T-helper 17 cell (primary cell): ENCODE results near the gene SETDB2. TPM values are rescaled to one million over a fixed set of nuclear protein-coding genes. Genes with fewer than 3 reads are reported as not detected.
A peak's percentile ranks its signal among the peaks of the same experiment; 100 is the strongest.

Experiments
- ATAC-seq: fragments of 150-1000 bp; cut with Tn5 transposase; 2 replicates; pipeline ENCODE4 v1.10.0; 2021; ENCODE audit warnings: mild to moderate bottlenecking, moderate library complexity
- DNase-seq, 3 donors: peaks; one replicate each; pipeline versions ENCODE4 v3.0.0 to v3.0.0-alpha.2; 2020 to 2021
- H3K9me3 ChIP-seq: one replicate; pipeline ENCODE4 v1.7.0; 2013; ENCODE audit warnings: low read length, mild to moderate bottlenecking; ENCODE audit not compliant: control insufficient read depth, poor library complexity, severe bottlenecking
- H3K27ac Mint-ChIP-seq: one replicate; pipeline ENCODE4 v1.8.0; 2022; ENCODE audit warnings: mild to moderate bottlenecking, moderate library complexity, mixed read lengths
- H3K27me3 Mint-ChIP-seq: one replicate; pipeline ENCODE4 v1.8.0; 2022; ENCODE audit warnings: mixed read lengths
- H3K36me3 Mint-ChIP-seq: one replicate; pipeline ENCODE4 v1.8.0; 2022; ENCODE audit warnings: low read depth, mixed read lengths
- H3K4me1 Mint-ChIP-seq: one replicate; pipeline ENCODE4 v1.8.0; 2022; ENCODE audit warnings: mild to moderate bottlenecking, mixed read lengths
- H3K4me3 Mint-ChIP-seq: one replicate; pipeline ENCODE4 v1.8.0; 2022; ENCODE audit warnings: mild to moderate bottlenecking, moderate library complexity, mixed read lengths
- total RNA-seq, 4 donors: library from RNA in 2 of 4; stranded (reverse) in 2 of 4; gene quantifications; one replicate each; pipeline ENCODE4 v1.2.3 and lab custom pipeline; 2022 to 2026

Gene SETDB2
- total RNA-seq, 2 donors from 2014 or later = 15.9 to 17.9 TPM

DNA sequence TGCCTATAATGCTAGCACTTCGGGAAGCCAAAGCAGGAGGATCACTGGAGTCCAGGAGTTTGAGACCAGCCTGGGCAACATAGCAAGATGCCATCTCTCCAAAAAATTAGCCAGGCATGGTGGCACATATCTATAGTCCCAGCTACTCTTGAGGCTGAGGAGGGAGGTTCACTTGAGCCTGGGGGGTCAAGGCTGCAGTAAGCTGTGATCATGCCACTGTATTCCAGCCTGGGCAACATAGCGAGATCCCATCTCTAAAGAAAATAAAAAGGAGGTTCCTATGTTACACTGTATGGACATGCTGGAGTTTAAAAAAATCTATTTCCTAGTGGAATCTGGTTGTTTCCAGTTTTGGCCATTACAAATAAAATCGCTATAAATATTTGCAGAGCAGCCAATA, 2.8 kb upstream of the SETDB2 start:
- DNase-seq = no peak
- Mint-ChIP-seq H3K27ac (no peak overlapping the region), H3K27me3 (no peaks in the 10 kb centered on the region), H3K36me3 (no peaks in the 10 kb centered on the region), H3K4me3 (no peak overlapping the region), H3K4me1 (peaks cover 14% of the 10 kb centered on the region)
- ATAC-seq = no peak
- H3K9me3 ChIP-seq = no peaks in the 10 kb centered on the region

DNA sequence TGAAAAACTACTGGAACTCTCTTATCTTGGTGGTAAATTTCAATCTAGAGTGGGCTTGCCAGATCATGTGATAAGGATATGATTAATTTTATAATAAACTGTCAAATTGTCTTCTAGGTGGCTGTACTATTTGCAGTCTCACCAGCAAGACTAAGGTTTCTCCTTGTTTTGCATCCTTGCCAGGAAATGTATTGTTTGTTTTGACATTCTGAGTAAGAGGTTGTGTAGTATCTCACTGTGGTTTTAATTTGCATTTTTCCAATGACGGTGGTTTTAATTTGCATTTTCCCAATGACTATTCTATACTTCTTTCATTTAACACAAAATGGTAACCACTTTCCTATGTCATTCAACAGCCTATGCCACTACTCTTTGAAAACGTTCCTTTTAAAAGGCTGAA, 2.2 kb upstream of the SETDB2 start:
- Mint-ChIP-seq H3K4me1 (peaks cover 14% of the 10 kb centered on the region), H3K36me3 (no peaks in the 10 kb centered on the region), H3K4me3 (peak overlapping the region; percentile 47), H3K27me3 (no peaks in the 10 kb centered on the region), H3K27ac (no peak overlapping the region)
- no peak for ATAC-seq
- H3K9me3 ChIP-seq = no peaks in the 10 kb centered on the region
- no peak for DNase-seq

DNA sequence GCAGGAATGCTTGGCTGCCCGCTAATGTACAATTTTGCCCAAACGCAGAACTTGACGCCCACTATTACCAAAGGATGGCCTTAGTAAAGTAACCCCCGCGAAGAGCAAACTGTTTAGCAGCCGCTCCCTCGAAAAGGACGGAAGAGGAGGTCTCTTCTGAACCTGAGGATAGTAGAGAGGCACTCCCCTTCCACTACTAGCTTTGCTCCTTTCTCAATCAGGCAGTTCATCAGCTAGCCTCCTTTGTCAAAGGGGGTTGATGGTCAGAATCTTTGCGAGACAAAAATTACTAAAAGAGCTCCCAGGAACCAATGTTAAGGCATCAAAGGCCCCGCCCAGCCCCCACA, 744 bp upstream of the SETDB2 start:
- DNase-seq (no peak), ATAC-seq (no peak)
- Mint-ChIP-seq H3K27ac (peak overlapping the region; percentile 83), H3K4me3 (peak overlapping the region; percentile 86), H3K36me3 (no peaks in the 10 kb centered on the region), H3K27me3 (no peaks in the 10 kb centered on the region), H3K4me1 (peaks cover 17% of the 10 kb centered on the region)
- H3K9me3 ChIP-seq = no peaks in the 10 kb centered on the region

DNA sequence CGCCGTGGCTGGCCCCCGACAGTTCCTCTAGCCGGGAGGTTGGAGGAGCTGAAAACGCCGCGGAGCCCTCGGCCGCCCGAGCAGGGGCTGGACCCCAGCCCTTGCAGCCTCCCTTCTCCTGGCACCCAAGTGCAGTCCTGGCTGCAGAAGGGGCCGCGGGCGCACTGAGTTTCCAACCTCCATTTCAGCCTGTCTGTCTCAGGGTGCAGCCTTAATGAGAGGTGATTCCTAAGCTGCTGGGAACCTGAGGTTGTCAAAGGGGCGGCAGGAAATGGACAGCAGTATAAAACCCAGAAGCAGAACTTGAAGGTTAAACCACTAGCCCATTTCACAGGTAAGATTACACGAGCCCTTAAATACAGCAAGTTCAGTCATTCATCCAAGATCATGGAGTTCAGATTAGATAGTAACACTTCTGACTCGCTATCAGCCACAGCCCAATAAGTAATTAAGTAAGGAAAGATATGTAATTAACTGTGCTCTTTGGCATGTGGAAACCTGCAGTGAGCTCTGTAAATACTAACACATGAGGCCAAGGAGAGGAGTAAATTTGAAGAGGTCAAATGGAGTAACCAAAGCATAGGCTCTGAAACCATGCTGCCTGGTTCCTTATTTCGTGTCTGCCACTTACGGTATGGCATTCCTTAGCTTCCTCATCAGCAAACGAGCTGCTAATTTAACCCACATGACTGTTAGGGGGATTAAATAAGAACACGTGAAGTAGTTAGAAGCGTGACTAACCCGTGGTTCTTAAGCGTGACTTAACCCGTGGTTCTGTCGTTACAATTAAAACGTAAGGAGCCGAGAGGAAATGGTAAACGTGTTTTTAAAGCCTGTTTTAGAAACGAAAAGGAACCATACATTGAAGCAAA, 686 bp downstream of the SETDB2 start:
- DNase-seq = no peak
- peaks cover 25% of the 10 kb centered on the region for H3K4me1 Mint-ChIP-seq
- H3K27me3 Mint-ChIP-seq = no peaks in the 10 kb centered on the region
- H3K36me3 Mint-ChIP-seq = no peaks in the 10 kb centered on the region
- no peaks in the 10 kb centered on the region for H3K9me3 ChIP-seq
- ATAC-seq = peak; percentile 3
- peak overlapping the region; percentile 83 for H3K27ac Mint-ChIP-seq
- H3K4me3 Mint-ChIP-seq = peak overlapping the region; percentile 86

DNA sequence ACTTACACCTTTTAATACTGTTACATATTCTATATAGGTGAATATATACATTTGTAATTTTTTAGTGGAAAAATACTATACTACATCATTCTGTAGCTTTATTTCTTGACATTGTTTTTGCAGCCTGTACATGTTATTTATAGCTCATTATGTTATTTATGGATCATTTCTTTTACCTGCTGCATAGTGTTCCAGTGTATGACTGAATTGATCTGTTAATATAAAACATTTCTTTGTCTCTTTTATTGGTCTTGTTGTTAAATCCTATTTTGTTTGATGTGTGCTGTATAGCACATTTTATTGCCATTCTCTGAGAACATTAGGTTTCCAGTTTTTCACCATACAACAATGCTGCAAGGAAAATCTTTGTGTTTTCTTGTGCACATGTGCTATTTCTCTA, 2.4 kb downstream of the SETDB2 start:
- DNase-seq (no peak), ATAC-seq (no peak)
- H3K4me1 Mint-ChIP-seq = peaks cover 31% of the 10 kb centered on the region
- H3K27ac Mint-ChIP-seq = peak overlapping the region; percentile 83
- no peaks in the 10 kb centered on the region for H3K9me3 ChIP-seq
- H3K27me3 Mint-ChIP-seq = no peaks in the 10 kb centered on the region
- peak overlapping the region; percentile 19 for H3K4me3 Mint-ChIP-seq
- peaks cover 5% of the 10 kb centered on the region for H3K36me3 Mint-ChIP-seq

DNA sequence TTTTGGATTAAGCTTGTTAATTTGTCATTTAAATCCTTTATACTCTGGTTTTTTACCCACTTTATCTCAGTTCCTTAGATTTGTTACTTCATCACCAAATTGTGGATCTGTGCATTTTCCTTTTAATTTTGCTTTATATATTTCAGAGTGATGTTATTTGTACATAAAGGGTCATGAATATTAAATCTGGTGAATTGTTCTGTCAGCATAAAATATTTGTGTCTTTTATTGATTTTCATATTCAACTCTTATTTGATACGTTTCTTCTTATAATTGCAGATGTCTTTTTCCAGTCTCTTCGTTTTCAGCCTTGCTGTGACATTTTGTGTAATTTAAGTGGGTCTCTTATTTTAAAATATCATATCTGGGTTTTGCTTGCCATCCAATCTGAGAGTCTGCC, 4.7 kb downstream of the SETDB2 start:
- ATAC-seq (no peak), DNase-seq (no peak)
- Mint-ChIP-seq H3K4me1 (peaks cover 33% of the 10 kb centered on the region), H3K27me3 (no peaks in the 10 kb centered on the region), H3K4me3 (no peak overlapping the region), H3K36me3 (peaks cover 8% of the 10 kb centered on the region), H3K27ac (peak overlapping the region; percentile 83)
- no peaks in the 10 kb centered on the region for H3K9me3 ChIP-seq

DNA sequence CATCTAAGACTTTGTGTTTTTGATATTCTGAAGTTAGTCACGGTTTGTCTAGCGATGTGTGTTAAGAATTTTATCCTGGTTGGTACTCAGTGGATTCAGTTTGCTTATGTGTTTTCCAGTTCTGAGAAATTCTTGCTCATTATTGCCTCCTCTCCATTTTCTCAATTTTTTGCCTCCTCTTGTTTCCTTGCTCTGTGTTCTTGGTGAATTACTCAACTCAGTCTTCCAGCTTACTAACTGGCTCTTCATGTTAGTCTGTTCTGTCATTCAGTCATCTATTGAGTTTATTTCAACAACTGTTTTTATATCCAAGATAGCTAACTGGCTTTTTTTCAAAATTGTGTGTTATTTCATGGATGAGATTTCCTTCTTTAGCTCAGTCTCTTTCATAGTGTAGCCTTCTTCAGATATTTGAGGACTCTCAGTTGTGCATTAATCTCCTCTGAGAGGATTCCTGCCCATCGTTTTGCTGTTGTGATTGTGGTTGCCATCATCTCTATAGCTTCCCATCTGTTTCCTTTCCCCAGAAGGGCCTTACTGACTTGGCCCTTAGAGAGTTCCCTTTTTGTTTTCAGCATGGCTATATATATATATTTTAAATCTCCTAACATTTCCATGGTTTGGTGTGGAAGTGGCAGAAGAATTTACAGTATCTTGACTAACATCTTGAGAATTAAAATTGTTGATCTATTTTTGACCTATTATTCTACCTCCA, 6.2 kb downstream of the SETDB2 start:
- H3K36me3 Mint-ChIP-seq = peaks cover 8% of the 10 kb centered on the region

DNA sequence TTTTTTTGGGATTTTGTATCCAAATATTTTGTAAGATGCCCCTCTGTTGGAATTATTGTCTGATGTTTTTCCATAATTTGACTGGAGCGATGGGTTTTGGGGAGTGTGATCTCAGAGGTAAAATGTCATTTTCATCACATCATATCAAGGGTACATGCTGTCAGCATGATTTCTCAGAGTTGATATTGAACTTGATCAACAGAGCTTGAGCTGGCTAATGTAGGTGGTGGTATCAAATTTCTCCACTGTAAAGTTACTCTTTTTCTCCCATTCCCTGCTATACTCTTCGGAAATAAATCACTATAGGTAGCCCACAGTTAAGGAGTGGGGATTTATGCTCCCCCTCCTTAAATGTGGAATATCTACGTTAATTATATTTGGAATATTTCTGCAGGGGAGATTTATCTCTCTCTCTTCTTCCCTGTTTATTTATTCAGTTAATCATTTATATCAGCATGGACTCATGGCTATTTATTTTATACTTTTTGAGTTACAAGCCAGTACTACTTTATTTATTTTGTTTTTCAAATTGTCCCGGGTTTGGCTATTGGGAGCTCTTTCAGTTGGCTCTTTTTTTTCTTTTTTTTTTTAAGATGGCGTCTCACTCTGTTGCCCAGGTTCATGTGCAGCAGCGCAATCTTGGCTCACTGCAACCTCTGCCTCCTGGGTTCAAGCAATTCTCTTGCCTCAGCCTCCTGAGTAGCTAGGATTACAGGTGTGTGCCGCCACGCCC, 8.8 kb downstream of the SETDB2 start:
- Mint-ChIP-seq H3K4me1 (peaks cover 23% of the 10 kb centered on the region), H3K36me3 (peaks cover 8% of the 10 kb centered on the region), H3K27ac (no peak overlapping the region), H3K27me3 (no peaks in the 10 kb centered on the region), H3K4me3 (no peak overlapping the region)
- DNase-seq (no peak), ATAC-seq (no peak)
- H3K9me3 ChIP-seq = no peaks in the 10 kb centered on the region

More for the DNA sequence above, 6.2 kb downstream of the SETDB2 start:
- DNase-seq = no peak
- H3K9me3 ChIP-seq = no peaks in the 10 kb centered on the region
- H3K27ac Mint-ChIP-seq = peak overlapping the region; percentile 83
- peak overlapping the region; percentile 57 for H3K4me3 Mint-ChIP-seq
- peaks cover 36% of the 10 kb centered on the region for H3K4me1 Mint-ChIP-seq
- no peaks in the 10 kb centered on the region for H3K27me3 Mint-ChIP-seq
- no peak for ATAC-seq

DNA sequence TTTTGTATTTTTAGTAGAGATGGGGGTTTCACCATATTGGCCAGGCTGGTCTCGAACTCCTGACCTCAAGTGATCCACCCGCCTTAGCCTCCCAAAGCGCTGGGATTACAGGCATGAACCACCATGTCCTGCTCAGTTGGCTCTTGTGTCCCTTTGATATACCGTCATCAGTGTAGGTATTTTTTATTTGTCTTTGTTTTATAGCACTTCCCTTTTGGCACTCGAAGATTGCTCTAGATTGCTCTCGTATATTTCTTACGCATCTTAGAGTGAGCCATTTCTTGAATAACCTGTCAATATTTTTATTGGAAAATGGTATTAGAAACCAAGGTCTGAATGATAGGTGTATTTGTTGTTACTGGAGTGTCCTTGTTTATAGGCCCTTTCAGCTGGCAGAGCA, 9.4 kb downstream of the SETDB2 start:
- no peaks in the 10 kb centered on the region for H3K9me3 ChIP-seq
- Mint-ChIP-seq H3K36me3 (peaks cover 9% of the 10 kb centered on the region), H3K27ac (no peak overlapping the region), H3K4me1 (peaks cover 24% of the 10 kb centered on the region), H3K4me3 (no peak overlapping the region), H3K27me3 (no peaks in the 10 kb centered on the region)
- no peak for ATAC-seq
- DNase-seq = no peak

DNA sequence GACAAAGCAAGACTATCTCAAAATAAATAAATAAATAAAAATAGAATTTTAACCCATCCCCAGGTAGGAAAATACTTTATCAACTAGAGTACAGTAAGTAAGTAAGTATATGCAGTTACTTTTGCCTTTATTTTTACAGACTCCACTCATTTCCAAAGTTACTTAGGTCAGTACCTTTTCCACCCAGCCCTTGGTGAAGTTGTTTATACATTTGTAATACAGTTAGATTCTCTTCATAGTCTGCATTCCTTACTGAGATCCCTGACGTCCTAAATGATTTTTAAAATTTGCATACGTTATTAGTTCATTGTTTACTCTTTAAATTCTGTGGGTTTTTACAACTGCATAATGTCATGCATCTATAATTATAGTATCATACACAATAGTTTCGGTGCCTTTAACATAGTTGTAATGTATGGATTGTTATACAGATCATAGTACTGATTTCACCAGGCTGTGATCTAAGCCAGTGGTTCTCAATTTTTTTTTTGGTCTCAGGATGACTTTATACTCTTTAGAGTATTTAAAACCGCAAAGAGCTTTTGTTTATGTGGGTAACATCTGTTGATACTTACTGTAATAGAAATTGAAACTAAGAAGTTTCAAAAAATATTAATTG, 10.4 kb downstream of the SETDB2 start:
- no peaks in the 10 kb centered on the region for H3K27me3 Mint-ChIP-seq
- peaks cover 9% of the 10 kb centered on the region for H3K36me3 Mint-ChIP-seq
- H3K9me3 ChIP-seq = no peaks in the 10 kb centered on the region
- ATAC-seq (peak; percentile 90), DNase-seq (no peak)
- H3K4me1 Mint-ChIP-seq = peaks cover 22% of the 10 kb centered on the region
- no peak overlapping the region for H3K27ac Mint-ChIP-seq
- H3K4me3 Mint-ChIP-seq = peak overlapping the region; percentile 74

DNA sequence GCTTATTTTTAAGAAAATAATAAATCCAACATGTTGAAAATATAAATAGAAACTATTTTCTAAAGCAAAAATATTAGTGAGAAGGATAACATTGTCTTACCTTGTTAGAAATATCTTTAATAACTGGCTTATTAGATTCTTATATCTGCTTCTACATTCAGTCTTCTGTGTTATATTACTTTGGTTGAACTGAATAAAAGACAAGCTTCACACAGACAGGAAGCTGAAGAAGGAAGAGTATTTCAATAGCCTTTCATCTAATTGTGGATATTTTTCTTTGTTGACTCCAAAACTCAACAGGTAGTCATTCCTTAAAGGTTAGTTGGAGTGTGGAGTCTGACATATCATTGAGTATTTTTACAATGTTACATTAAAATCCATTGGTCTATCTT, 10.9 kb downstream of the SETDB2 start:
- ATAC-seq = peak; percentile 50
- H3K4me3 Mint-ChIP-seq = no peak overlapping the region
- no peaks in the 10 kb centered on the region for H3K9me3 ChIP-seq
- no peaks in the 10 kb centered on the region for H3K27me3 Mint-ChIP-seq
- DNase-seq = no peak
- peaks cover 9% of the 10 kb centered on the region for H3K36me3 Mint-ChIP-seq
- H3K27ac Mint-ChIP-seq = no peak overlapping the region
- H3K4me1 Mint-ChIP-seq = peaks cover 21% of the 10 kb centered on the region

DNA sequence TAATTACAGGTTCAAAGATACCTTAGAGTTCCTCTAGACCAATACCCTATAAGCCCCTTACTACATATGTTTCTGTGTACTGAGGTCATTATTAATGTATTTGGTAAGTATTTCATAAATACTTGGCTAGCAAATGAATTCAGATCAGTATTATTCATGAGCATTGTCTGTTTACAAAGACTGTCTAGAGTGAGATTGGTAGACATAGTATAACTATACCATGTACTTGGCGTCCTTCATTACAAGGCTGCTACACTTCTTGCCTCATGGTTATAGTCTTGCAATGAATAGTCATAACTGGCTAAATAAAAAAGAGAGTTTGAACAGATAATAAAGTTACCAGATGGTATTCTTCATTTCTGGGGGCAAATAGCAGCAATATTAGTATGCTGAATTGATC, 12.1 kb downstream of the SETDB2 start:
- Mint-ChIP-seq H3K36me3 (peaks cover 6% of the 10 kb centered on the region), H3K4me3 (no peak overlapping the region)

DNA sequence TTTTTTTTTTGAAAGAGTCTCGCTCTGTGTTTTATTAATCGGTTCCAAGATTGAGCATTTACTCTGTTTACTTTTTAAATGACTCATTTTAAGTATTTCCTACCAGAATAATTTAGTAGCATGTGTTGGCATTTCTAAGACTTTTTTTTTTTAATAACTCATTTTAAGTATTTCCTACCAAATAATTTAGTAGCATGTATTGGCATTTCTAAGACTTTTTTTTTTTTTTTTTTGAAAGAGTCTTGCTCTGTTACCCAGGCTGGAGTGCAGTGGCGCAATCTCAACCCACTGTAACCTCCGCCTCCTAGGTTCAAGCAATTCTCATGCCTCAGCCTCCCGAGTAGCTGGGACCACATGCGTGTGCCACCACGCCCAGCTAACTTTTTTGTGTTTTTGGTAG, 13.1 kb downstream of the SETDB2 start:
- no peak overlapping the region for H3K27ac Mint-ChIP-seq
- no peak overlapping the region for H3K4me3 Mint-ChIP-seq
- H3K27me3 Mint-ChIP-seq = no peaks in the 10 kb centered on the region
- DNase-seq = no peak
- H3K36me3 Mint-ChIP-seq = peaks cover 7% of the 10 kb centered on the region
- H3K4me1 Mint-ChIP-seq = peaks cover 16% of the 10 kb centered on the region
- no peaks in the 10 kb centered on the region for H3K9me3 ChIP-seq
- no peak for ATAC-seq

More for the DNA sequence above, 12.1 kb downstream of the SETDB2 start:
- Mint-ChIP-seq H3K4me1 (peaks cover 16% of the 10 kb centered on the region), H3K27me3 (no peaks in the 10 kb centered on the region), H3K27ac (no peak overlapping the region)
- H3K9me3 ChIP-seq = no peaks in the 10 kb centered on the region
- ATAC-seq (no peak), DNase-seq (no peak)
